HG03025 (cell line): ENCODE data around the gene CD164L2.
"Not testable (repeated sequence)": the region's sequence is repeated elsewhere in the genome, so short reads cannot be mapped to it uniquely, and the experiment has no call there.

Experiments used
- ATAC-seq: cut with Tn5 transposase; IDR thresholded peaks from one replicate; pipeline ENCODE4 v1.9.1; 2021; ENCODE audit warnings: mild to moderate bottlenecking, moderate library complexity; ENCODE audit not compliant: unreplicated experiment, low FRiP score

The CD164L2 gene

GRCh38 chr1:27383039-27383605 lies at the start of gene CD164L2:
Gene CD164L2, minus strand, starts transcription at chr1:27383333. Its CDS starts 94 bp downstream, at chr1:27383239.
- no peak for ATAC-seq

- ATAC-seq = not testable (repeated sequence)
These were observed 49.6 kb upstream of the CD164L2 start for GRCh38 chr1:27432725-27433124.

GRCh38 chr1:27431601-27431940 lies 48.4 kb upstream of the CD164L2 start:
- ATAC-seq = no peak

- ATAC-seq = no peak
These were observed 47.9 kb upstream of the CD164L2 start for GRCh38 chr1:27430903-27431600.

GRCh38 chr1:27429029-27429425 lies 45.9 kb upstream of the CD164L2 start:
- ATAC-seq = no peak

- ATAC-seq = no peak
These were observed 45.3 kb upstream of the CD164L2 start for GRCh38 chr1:27428316-27429028.

- no peak for ATAC-seq
These were observed 44.7 kb upstream of the CD164L2 start for GRCh38 chr1:27427816-27428315.

- ATAC-seq = no peak
These were observed 44.2 kb upstream of the CD164L2 start for GRCh38 chr1:27427329-27427728.

- ATAC-seq = no peak
These were observed 40.6 kb upstream of the CD164L2 start for GRCh38 chr1:27423709-27424108.

GRCh38 chr1:27418326-27419185 lies 35.4 kb upstream of the CD164L2 start:
- ATAC-seq = no peak

- ATAC-seq = no peak
These were observed 34.6 kb upstream of the CD164L2 start for GRCh38 chr1:27417713-27418112.

- ATAC-seq = no peak
These were observed 33.4 kb upstream of the CD164L2 start for GRCh38 chr1:27416387-27417111.

- ATAC-seq = no peak
These were observed 31.0 kb upstream of the CD164L2 start for GRCh38 chr1:27414091-27414490.

- ATAC-seq = no peak
These were observed 29.9 kb upstream of the CD164L2 start for GRCh38 chr1:27413004-27413403.

GRCh38 chr1:27412502-27412901 lies 29.4 kb upstream of the CD164L2 start:
- no peak for ATAC-seq

- ATAC-seq = no peak
These were observed 27.6 kb upstream of the CD164L2 start for GRCh38 chr1:27410709-27411108.

- ATAC-seq = no peak
These were observed 26.5 kb upstream of the CD164L2 start for GRCh38 chr1:27409669-27410068.

- ATAC-seq = no peak
These were observed 25.0 kb upstream of the CD164L2 start for GRCh38 chr1:27408151-27408550.

- not testable (repeated sequence) for ATAC-seq
These were observed 23.7 kb upstream of the CD164L2 start for GRCh38 chr1:27406791-27407190.

- ATAC-seq = no peak
These were observed 23.2 kb upstream of the CD164L2 start for GRCh38 chr1:27406362-27406680.
